Neural progenitor cell (in vitro differentiated cells): ENCODE results near the gene SNAP25.

Source experiments
- EZH2phosphoT487 ChIP-seq: fragments of 200-600 bp; sonication (generic); IDR thresholded peaks from 2 replicates; pipeline ENCODE4 v1.6.1; 2017; ENCODE audit warnings: antibody characterized with exemption
- TF ChIP-seq, protein P1 (sequence below): fragments of 200-600 bp; sonication (generic); IDR thresholded peaks from 2 replicates; pipeline ENCODE4 v1.5.1; 2017; ENCODE audit warnings: antibody characterized with exemption, mild to moderate bottlenecking

DNA sequence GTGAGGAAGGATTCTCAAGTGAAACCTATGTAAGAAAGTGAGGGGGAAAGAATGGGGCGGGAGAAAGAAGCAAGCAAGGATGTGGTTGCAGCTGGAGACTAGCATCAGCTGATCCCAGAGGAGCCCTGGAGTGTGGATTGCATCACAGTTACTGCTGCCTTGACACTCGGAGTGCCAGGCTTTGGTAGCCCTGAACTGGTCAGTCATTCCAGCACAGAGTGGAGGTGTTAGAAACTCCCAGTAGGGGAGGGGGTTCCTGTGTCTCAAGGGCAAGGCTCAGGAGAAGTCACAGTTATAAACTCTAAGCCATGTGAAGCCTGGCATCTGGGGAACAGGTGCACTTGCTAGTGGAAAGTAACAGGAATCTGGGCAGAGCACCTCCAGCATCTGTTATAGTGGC is 23.5 kb downstream of the SNAP25 start:
- TF ChIP-seq, protein P1, sequence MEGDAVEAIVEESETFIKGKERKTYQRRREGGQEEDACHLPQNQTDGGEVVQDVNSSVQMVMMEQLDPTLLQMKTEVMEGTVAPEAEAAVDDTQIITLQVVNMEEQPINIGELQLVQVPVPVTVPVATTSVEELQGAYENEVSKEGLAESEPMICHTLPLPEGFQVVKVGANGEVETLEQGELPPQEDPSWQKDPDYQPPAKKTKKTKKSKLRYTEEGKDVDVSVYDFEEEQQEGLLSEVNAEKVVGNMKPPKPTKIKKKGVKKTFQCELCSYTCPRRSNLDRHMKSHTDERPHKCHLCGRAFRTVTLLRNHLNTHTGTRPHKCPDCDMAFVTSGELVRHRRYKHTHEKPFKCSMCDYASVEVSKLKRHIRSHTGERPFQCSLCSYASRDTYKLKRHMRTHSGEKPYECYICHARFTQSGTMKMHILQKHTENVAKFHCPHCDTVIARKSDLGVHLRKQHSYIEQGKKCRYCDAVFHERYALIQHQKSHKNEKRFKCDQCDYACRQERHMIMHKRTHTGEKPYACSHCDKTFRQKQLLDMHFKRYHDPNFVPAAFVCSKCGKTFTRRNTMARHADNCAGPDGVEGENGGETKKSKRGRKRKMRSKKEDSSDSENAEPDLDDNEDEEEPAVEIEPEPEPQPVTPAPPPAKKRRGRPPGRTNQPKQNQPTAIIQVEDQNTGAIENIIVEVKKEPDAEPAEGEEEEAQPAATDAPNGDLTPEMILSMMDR, result no peak
- no peak for TF ChIP-seq EZH2phosphoT487
